K562 (cell line): ENCODE measurements around the gene GATA5. TPM values are rescaled to one million over a fixed set of nuclear protein-coding genes. Genes with fewer than 3 reads are reported as not detected.
A peak's percentile ranks its signal among the peaks of the same experiment; 100 is the strongest.

Experiments used
- ATAC-seq: fragments of 200-7000 bp; cut with Tn5 transposase; 3 replicates; pipeline ENCODE4 v1.9.1; 2020; ENCODE audit warnings: moderate library complexity
- BruUV-seq: library from RNA; stranded (reverse); fragments of 400-500 nt; replicated peaks from 2 replicates; lab custom pipeline; 2021; lab: Mats Ljungman, UMichigan
- CTCF ChIA-PET: fragments of 300-600 bp; formaldehyde crosslinking; extraction: SDS; loops from one replicate; lab custom pipeline; 2021; ENCODE audit warnings: low intra/inter-chr PET ratio; lab: Yijun Ruan, JAX
- POLR2A ChIA-PET: fragments of 300-600, 350-650 bp; sonication (Branson Sonifier 250); formaldehyde crosslinking; extraction: SDS; loops from one replicate; lab custom pipeline; 2021; ENCODE audit warnings: antibody characterized with exemption, inconsistent platforms; lab: Yijun Ruan, JAX
- DNase-seq, 4 experiments: peaks; one replicate each; pipeline versions ENCODE4 v3.0.0 to v3.0.0-alpha.2; 2011 to 2018; ENCODE audit warnings: low spot score in 3 of 4, mixed read lengths in 3 of 4; ENCODE audit errors: extremely low read depth in 1 of 4
- FAIRE-seq: peaks from 2 replicates; lab custom pipeline; 2011; peaks lifted over from hg19 to GRCh38; lab: Jason Lieb, UNC
- H2AFZ ChIP-seq: 2 replicates; pipeline ENCODE4 v1.6.0; 2011; ENCODE audit warnings: low read depth, low read length, control low read depth, inconsistent platforms
- H3K27ac ChIP-seq: fragments of 200-600 bp; 3 replicates; pipeline ENCODE4 v1.8.0; 2011; ENCODE audit warnings: low read depth, mild to moderate bottlenecking, control low read depth, inconsistent platforms, low read length, moderate library complexity, mixed read lengths; ENCODE audit errors: extremely low read depth
- H3K27me3 ChIP-seq, 2 experiments: fragments of 300-600 bp in 1 of 2; 2 replicates in 1 of 2; 3 replicates in 1 of 2; pipeline versions ENCODE4 v1.6.0 to v1.8.0; 2011; ENCODE audit warnings: inconsistent platforms in 2 of 2, low read length in 2 of 2, mild to moderate bottlenecking in 1 of 2, mixed read lengths in 1 of 2, moderate library complexity in 1 of 2; ENCODE audit not compliant: control insufficient read depth in 2 of 2, insufficient read depth in 2 of 2
- H3K36me3 ChIP-seq: fragments of 300-600 bp; 3 replicates; pipeline ENCODE4 v1.8.0; 2011; ENCODE audit warnings: mild to moderate bottlenecking, low read length, inconsistent platforms; ENCODE audit not compliant: control insufficient read depth, insufficient read depth
- H3K4me1 ChIP-seq, 2 experiments: fragments of 200-600 bp in 1 of 2; replicated peaks in 1 of 2; 2 replicates in 1 of 2; 3 replicates in 1 of 2; pipeline versions ENCODE4 v1.5.1 to v1.8.0; 2011; ENCODE audit warnings: inconsistent platforms in 2 of 2, low read length in 2 of 2, mild to moderate bottlenecking in 1 of 2, mixed read lengths in 1 of 2, moderate library complexity in 1 of 2; ENCODE audit not compliant: control insufficient read depth in 2 of 2, insufficient read depth in 2 of 2
- H3K4me2 ChIP-seq: 2 replicates; pipeline ENCODE4 v1.6.1; 2011; ENCODE audit warnings: low read length, control low read depth, inconsistent platforms, mixed read lengths; ENCODE audit not compliant: insufficient read depth
- H3K4me3 ChIP-seq: fragments of 200-600 bp; sonication (generic), shearing (Covaris generic); 2 replicates; pipeline ENCODE4 v1.5.1; 2016; ENCODE audit warnings: control low read depth, inconsistent platforms
- H3K79me2 ChIP-seq: fragments of 200-600 bp; 3 replicates; pipeline ENCODE4 v1.8.0; 2011; ENCODE audit warnings: low read length, inconsistent platforms; ENCODE audit not compliant: control insufficient read depth, insufficient read depth
- H3K9ac ChIP-seq, 2 experiments: 2 replicates each; pipeline versions ENCODE4 v1.6.0 to v1.6.1; 2011; ENCODE audit warnings: low read depth in 2 of 2, low read length in 2 of 2, control low read depth in 1 of 2, inconsistent platforms in 1 of 2, mild to moderate bottlenecking in 1 of 2, mixed read lengths in 1 of 2; ENCODE audit not compliant: insufficient read depth in 1 of 2
- H3K9me1 ChIP-seq: one replicate; pipeline ENCODE4 v1.6.0; 2011; ENCODE audit warnings: inconsistent platforms, mild to moderate bottlenecking, low read length, moderate library complexity; ENCODE audit not compliant: control insufficient read depth, insufficient read depth
- H3K9me3 ChIP-seq: replicated peaks from 2 replicates; pipeline ENCODE4 v1.5.1; 2011; ENCODE audit warnings: low read depth, low read length, inconsistent platforms; ENCODE audit not compliant: control insufficient read depth, insufficient read depth
- H4K20me1 ChIP-seq: replicated peaks from 2 replicates; pipeline ENCODE4 v1.6.1; 2011; ENCODE audit warnings: low read length, inconsistent platforms, mixed read lengths; ENCODE audit not compliant: control insufficient read depth, insufficient read depth
- E4F1 ChIP-seq: fragments of 250-450 bp; sonication (Bioruptor Pico); IDR thresholded peaks from 2 replicates; pipeline ENCODE4 v1.5.0; 2021; ENCODE audit warnings: mild to moderate bottlenecking, borderline replicate concordance
- GABPA ChIP-seq: fragments of 200-800 bp; sonication (Bioruptor generic); conservative IDR thresholded peaks from 2 replicates; pipeline ENCODE4 v1.6.1; 2016; ENCODE audit warnings: low read depth, missing genetic modification characterization, missing compliant biosample characterization
- GATAD2A ChIP-seq: fragments of 450-650 bp; IDR thresholded peaks from 2 replicates; pipeline ENCODE4 v1.6.1; 2017
- KDM1A ChIP-seq, 2 experiments: fragments of 450-650 bp; IDR thresholded peaks; 2 replicates each; pipeline ENCODE4 v1.6.1; 2016; ENCODE audit warnings: mild to moderate bottlenecking in 2 of 2
- MECOM ChIP-seq: fragments of 250-450 bp; sonication (Bioruptor Pico); IDR thresholded peaks from 2 replicates; pipeline ENCODE4 v1.8.0; 2022; ENCODE audit warnings: inconsistent platforms
- RB1 ChIP-seq: fragments of 450-650 bp; IDR thresholded peaks from 2 replicates; pipeline ENCODE4 v1.6.1; 2017; ENCODE audit warnings: low read depth, mild to moderate bottlenecking
- RERE ChIP-seq: sonication (generic); formaldehyde crosslinking; IDR thresholded peaks from 2 replicates; pipeline ENCODE4 v1.8.0; 2023; ENCODE audit warnings: missing genetic modification reagents, mild to moderate bottlenecking, borderline replicate concordance
- TAF15 ChIP-seq: fragments of 200-400 bp; formaldehyde crosslinking; IDR thresholded peaks from 2 replicates; pipeline ENCODE4 v1.6.1; 2017; ENCODE audit warnings: mild to moderate bottlenecking, low read depth, low read length, moderate library complexity
- ZNF551 ChIP-seq: fragments of 250-450 bp; sonication (Bioruptor Pico); IDR thresholded peaks from 2 replicates; pipeline ENCODE4 v1.5.0; 2021; ENCODE audit warnings: mild to moderate bottlenecking, moderate library complexity
- WGBS: fragments of 100-300 bp; shearing (Covaris generic); methylation state at CpG from one replicate; pipeline ENCODE4 v1.1.6; 2016; ENCODE audit warnings: low coverage, mixed read lengths; ENCODE audit not compliant: insufficient coverage; ENCODE audit errors: missing lambda C conversion rate; 5-methylcytosine and 5-hydroxymethylcytosine counted together
- in situ Hi-C: fragments of 300-500 bp; cut with MboI; formaldehyde crosslinking; loops from 4 replicates; pipeline ENCODE4 v1.15.0; 2018; ENCODE audit warnings: inconsistent platforms, mixed read lengths
- intact Hi-C: fragments of 100-400 bp; cut with micrococcal nuclease; formaldehyde crosslinking; loops from 2 replicates; pipeline ENCODE4 v1.14.2; 2022
- polyA plus RNA-seq, 8 experiments: library from polyadenylated mRNA; depleted of rRNA in 4 of 8; stranded (reverse) in 5 of 8; unstranded in 3 of 8; fragments of >200 nt; fragmentation: Nextera tagmentation in 2 of 8; fragmentation: Illumina TruSeq in 1 of 8; extraction: Ambion mirVana in 2 of 8; extraction: Trizol in 1 of 8; gene quantifications; 2 replicates each; pipeline versions ENCODE4 v1.2.1 to v1.2.3, GENCODE V29; 2011 to 2014; ENCODE audit warnings: inconsistent platforms in 1 of 8, missing spikeins in 1 of 8
- total RNA-seq, 7 experiments: library from RNA; depleted of rRNA in 6 of 7; stranded (reverse); fragments of >200 nt in 6 of 7; fragmentation: Illumina TruSeq in 2 of 7; extraction: Trizol in 2 of 7; gene quantifications; 2 replicates each; pipeline versions ENCODE4 v1.2.1 to v1.2.3, GENCODE V29; 2011 to 2021; ENCODE audit warnings: low replicate concordance in 1 of 7

GATA5 gene
- total and polyA plus RNA-seq, 9 of the 15 experiments (the other 6 are each of a cell fraction or from before 2014, with no cell fraction given) = 0.09 to 0.57 (median 0.20) TPM; not detected in 3

- POLR2A ChIA-PET = interaction anchor here (0.6 kb wide), 1 partner anchor 65 kb away, joined by 3 read pairs; no protein-coding TSS in a partner anchor
- no peaks in the 10 kb centered on the region for H3K36me3 ChIP-seq
- no peaks in the 10 kb centered on the region for H3K9me1 ChIP-seq
- no peak overlapping the region for H3K27ac ChIP-seq
- H2AFZ ChIP-seq = no peak overlapping the region
- no peak for FAIRE-seq
- H3K4me2 ChIP-seq = no peak overlapping the region
- H3K4me3 ChIP-seq = no peak overlapping the region
- H3K4me1 ChIP-seq = peaks cover 0 to 65% of the 10 kb centered on the region in 2 experiments; a peak in 2 of 5 replicates
- H3K9me3 ChIP-seq = no peaks in the 10 kb centered on the region
- H3K9ac ChIP-seq = 0 out of 4 replicates have a peak overlapping the region, but pooled peaks of 1 of the 2 experiments have one; percentile 6
- BruUV-seq = no TSS peak
- H4K20me1 ChIP-seq = 0 out of 2 replicates have a peak, but pooled peaks cover 4% of the 10 kb centered on the region
- DNase-seq = peak in 1 of 4 experiments; percentile 49
- 25% methylated on average over 22 of the region's 22 CpGs for WGBS
- peaks cover 9 to 73% of the 10 kb centered on the region in 2 experiments; a peak in 3 of 5 replicates for H3K27me3 ChIP-seq
- in situ Hi-C loops = no loop called here
- ATAC-seq = peak; percentile 27; the same call in 2 of the 3 replicates
- intact Hi-C loops = no loop called here
- H3K79me2 ChIP-seq = no peaks in the 10 kb centered on the region
- peak in 1 of 2 experiments; percentile 79; a peak in 2 of 4 replicates for TF ChIP-seq KDM1A (IDR thresholded peaks at IDR 0.05)
- no peak for TF ChIP-seq E4F1 (CRISPR knock-in tag)
- 0 out of 2 replicates have a peak, but pooled peaks have one; percentile 30 for TF ChIP-seq RERE
- no peak for TF ChIP-seq GABPA (tag)
- no peak for TF ChIP-seq MECOM (CRISPR knock-in tag)
- no peak for TF ChIP-seq RB1
- no peak for TF ChIP-seq GATAD2A
- no peak for TF ChIP-seq ZNF551 (CRISPR knock-in tag)
- no peak for TF ChIP-seq TAF15
- TF ChIP-seq, all 486 proteins: peak for 2
- CTCF ChIA-PET = no interaction called here
Measured at GRCh38 chr20:62426699-62427131, 49.1 kb downstream of the GATA5 start.
